Stimulated activated CD8-positive, alpha-beta memory T cell treated with anti-CD3 and anti-CD28 coated beads, Interleukin-2, amount 100 ng/mL, for 1 hour (primary cell): Measurements from ENCODE around the gene FAM3C.

ENCODE experiments used
- DNase-seq, 2 donors: peaks; one replicate each; pipeline ENCODE4 v3.0.0-alpha.2; 2020; ENCODE audit warnings: low read depth in 2 of 2

FAM3C gene

GRCh38 chr7:121379930-121380329 lies 16.2 kb downstream of the FAM3C start:
- no peak for DNase-seq

- no peak for DNase-seq
Observed at GRCh38 chr7:121376979-121377378, 19.1 kb downstream of the FAM3C start.

GRCh38 chr7:121373177-121373576 lies 22.9 kb downstream of the FAM3C start:
- no peak for DNase-seq

- DNase-seq = no peak
Observed at GRCh38 chr7:121372376-121373010, 23.6 kb downstream of the FAM3C start.

GRCh38 chr7:121371883-121372282 lies 24.2 kb downstream of the FAM3C start:
- no peak for DNase-seq

GRCh38 chr7:121371367-121371766 lies 24.7 kb downstream of the FAM3C start:
- DNase-seq = no peak

GRCh38 chr7:121369462-121369861 lies 26.6 kb downstream of the FAM3C start:
- DNase-seq = no peak

- no peak for DNase-seq
Observed at GRCh38 chr7:121366852-121367431, 29.2 kb downstream of the FAM3C start.

GRCh38 chr7:121360564-121360963 lies 35.5 kb downstream of the FAM3C start:
- no peak for DNase-seq

- DNase-seq = no peak
Observed at GRCh38 chr7:121355574-121355973, 40.5 kb downstream of the FAM3C start.

- no peak for DNase-seq
Observed at GRCh38 chr7:121352323-121352722, 43.8 kb downstream of the FAM3C start.

- no peak for DNase-seq
Observed at GRCh38 chr7:121351682-121352081, 44.4 kb downstream of the FAM3C start.

GRCh38 chr7:121344497-121344896 lies 51.6 kb downstream of the FAM3C start:
- no peak for DNase-seq

- DNase-seq = no peak
Observed at GRCh38 chr7:121344093-121344492, 52.0 kb downstream of the FAM3C start.

GRCh38 chr7:121343302-121343701 lies 52.8 kb downstream of the FAM3C start:
- DNase-seq = no peak

GRCh38 chr7:121342631-121343030 lies 53.5 kb downstream of the FAM3C start:
- no peak for DNase-seq

GRCh38 chr7:121341933-121342332 lies 54.2 kb downstream of the FAM3C start:
- no peak for DNase-seq

GRCh38 chr7:121339082-121339481 lies 57.0 kb downstream of the FAM3C start:
- DNase-seq = no peak

GRCh38 chr7:121337398-121337797 lies 58.7 kb downstream of the FAM3C start:
- no peak for DNase-seq

GRCh38 chr7:121336579-121336978 lies 59.5 kb downstream of the FAM3C start:
- no peak for DNase-seq

GRCh38 chr7:121334875-121335648 lies 61.0 kb downstream of the FAM3C start:
- no peak for DNase-seq

- DNase-seq = no peak
Observed at GRCh38 chr7:121334376-121334775, 61.7 kb downstream of the FAM3C start.

- no peak for DNase-seq
Observed at GRCh38 chr7:121331574-121331973, 64.5 kb downstream of the FAM3C start.
